C4-2B (cell line): Measurements from ENCODE around the gene ADAM12.

Experiments used
- ZFX ChIP-seq: fragments of 450-650 bp; IDR thresholded peaks from 2 replicates; pipeline ENCODE4 v1.6.1; 2017
- TF ChIP-seq, protein P1 (sequence below): fragments of 450-650 bp; conservative IDR thresholded peaks from 2 replicates; pipeline ENCODE4 v1.5.1; 2017; ENCODE audit warnings: mild to moderate bottlenecking

DNA sequence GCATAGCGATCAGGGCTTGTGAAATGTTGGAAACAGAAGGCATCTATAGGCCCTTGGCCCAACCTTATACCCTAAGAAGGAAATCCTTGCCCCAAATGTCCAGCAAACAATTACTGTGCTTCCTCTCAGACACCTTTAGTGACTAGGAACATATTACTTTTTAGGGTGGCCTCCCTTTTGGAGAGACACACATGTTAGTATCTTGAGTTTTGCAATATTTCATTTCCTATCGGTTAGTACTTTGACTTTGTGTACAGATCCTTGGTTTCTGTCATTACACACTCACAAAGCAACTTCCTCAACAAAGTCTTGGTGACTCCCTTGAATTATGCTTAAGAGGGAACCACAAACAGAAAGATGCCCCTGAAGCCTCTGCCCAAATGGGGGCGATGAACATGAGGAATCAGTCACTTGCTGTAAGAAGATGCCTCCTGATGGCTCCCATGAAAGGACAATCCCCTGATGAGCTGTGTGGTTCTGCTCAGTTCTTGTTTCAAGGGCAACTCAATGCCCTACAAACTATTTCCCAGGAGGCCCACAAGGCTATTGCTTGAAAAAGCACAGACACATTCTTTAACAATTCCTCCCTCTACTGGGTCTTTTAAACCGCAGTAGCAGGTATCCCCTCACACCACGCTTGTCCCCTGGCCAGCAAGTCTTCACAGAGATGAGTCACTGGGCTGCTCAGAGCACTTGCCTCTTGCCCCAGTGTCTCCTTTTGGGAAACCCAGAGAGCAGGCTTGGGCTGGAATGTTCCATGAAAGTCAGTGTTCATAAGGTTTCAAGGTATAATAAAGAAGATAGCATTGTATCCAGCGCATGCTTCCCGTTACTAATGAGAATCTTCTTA, 295.7 kb downstream of the ADAM12 start:
- TF ChIP-seq, protein P1, sequence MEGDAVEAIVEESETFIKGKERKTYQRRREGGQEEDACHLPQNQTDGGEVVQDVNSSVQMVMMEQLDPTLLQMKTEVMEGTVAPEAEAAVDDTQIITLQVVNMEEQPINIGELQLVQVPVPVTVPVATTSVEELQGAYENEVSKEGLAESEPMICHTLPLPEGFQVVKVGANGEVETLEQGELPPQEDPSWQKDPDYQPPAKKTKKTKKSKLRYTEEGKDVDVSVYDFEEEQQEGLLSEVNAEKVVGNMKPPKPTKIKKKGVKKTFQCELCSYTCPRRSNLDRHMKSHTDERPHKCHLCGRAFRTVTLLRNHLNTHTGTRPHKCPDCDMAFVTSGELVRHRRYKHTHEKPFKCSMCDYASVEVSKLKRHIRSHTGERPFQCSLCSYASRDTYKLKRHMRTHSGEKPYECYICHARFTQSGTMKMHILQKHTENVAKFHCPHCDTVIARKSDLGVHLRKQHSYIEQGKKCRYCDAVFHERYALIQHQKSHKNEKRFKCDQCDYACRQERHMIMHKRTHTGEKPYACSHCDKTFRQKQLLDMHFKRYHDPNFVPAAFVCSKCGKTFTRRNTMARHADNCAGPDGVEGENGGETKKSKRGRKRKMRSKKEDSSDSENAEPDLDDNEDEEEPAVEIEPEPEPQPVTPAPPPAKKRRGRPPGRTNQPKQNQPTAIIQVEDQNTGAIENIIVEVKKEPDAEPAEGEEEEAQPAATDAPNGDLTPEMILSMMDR = no peak
- TF ChIP-seq ZFX = no peak
